ENCODE results near the gene SCYGR6. TPM values are rescaled to one million over a fixed set of nuclear protein-coding genes. Genes with fewer than 3 reads are reported as not detected.
"Not testable (repeated sequence)": the region's sequence is repeated elsewhere in the genome, so short reads cannot be mapped to it uniquely, and the experiment has no call there.

The SCYGR6 gene
- total and polyA plus RNA-seq, 9 donors, result not detected

GRCh38 chr2:227739351-227739750 lies 14.8 kb upstream of the SCYGR6 start:
- Histone ChIP-seq H3K27ac (no peak overlapping the region), H3K27me3 (no peaks in the 10 kb centered on the region), H3K4me3 (no peak overlapping the region), H3K36me3 (no peaks in the 10 kb centered on the region), H3K9me3 (no peaks in the 10 kb centered on the region), H3K4me1 (ENCODE audit: insufficient read depth) (no peaks in the 10 kb centered on the region)
- intact Hi-C loops (cut with DNase I), result no loop called here
- TF ChIP-seq POLR2A (IDR thresholded peaks at IDR 0.05), result no peak
- DNase-seq, result no peak
- WGBS, 3 donors, result 76 to 81% (median 80%) methylated on average over 14 of the region's 14 CpGs

- Histone ChIP-seq H3K4me1 (ENCODE audit: insufficient read depth) (no peaks in the 10 kb centered on the region), H3K9me3 (no peaks in the 10 kb centered on the region), H3K27ac (no peak within 1 kb of the TSS), H3K36me3 (no peaks in the 10 kb centered on the region), H3K27me3 (no peaks in the 10 kb centered on the region), H3K4me3 (no peak within 1 kb of the TSS)
- no peak for DNase-seq
- intact Hi-C loops (cut with DNase I), result no loop called here
- 82 to 86% (median 83%) methylated on average over 3 to 5 of the region's 5 CpGs for WGBS, 3 donors
- TF ChIP-seq POLR2A (IDR thresholded peaks at IDR 0.05), result no peak
- no peak for TF ChIP-seq CTCF (IDR thresholded peaks at IDR 0.05)
- no peak for TF ChIP-seq EP300 (IDR thresholded peaks at IDR 0.05)
These were observed 3.5 kb upstream of the SCYGR6 start, which contains the start of gene SCYGR7 for GRCh38 chr2:227728035-227728434. TSS of gene SCYGR7 (plus strand) at chr2:227728335. CDS start at chr2:227728335, 0 bp downstream.

- H3K4me3 ChIP-seq; H3K27ac ChIP-seq; intact Hi-C loops (cut with DNase I); DNase-seq; H3K27me3 ChIP-seq; H3K9me3 ChIP-seq; H3K36me3 ChIP-seq; H3K4me1 ChIP-seq (ENCODE audit: insufficient read depth): not testable (repeated sequence)
- 81 to 88% (median 85%) methylated on average over 7 of the region's 7 CpGs for WGBS, 3 donors
These were observed 1.7 kb downstream of the SCYGR6 start for GRCh38 chr2:227722821-227723220.

GRCh38 chr2:227720680-227721079 lies 3.9 kb downstream of the SCYGR6 start:
- 92 to 96% (median 94%) methylated on average over 4 of the region's 4 CpGs for WGBS, 3 donors

GRCh38 chr2:227719641-227720040 lies 4.9 kb downstream of the SCYGR6 start:
- Histone ChIP-seq H3K27ac (no peak overlapping the region), H3K4me1 (ENCODE audit: insufficient read depth) (no peaks in the 10 kb centered on the region), H3K4me3 (no peak overlapping the region), H3K36me3 (no peaks in the 10 kb centered on the region), H3K9me3 (no peaks in the 10 kb centered on the region), H3K27me3 (no peaks in the 10 kb centered on the region)
- intact Hi-C loops (cut with DNase I), result no loop called here
- DNase-seq, result no peak
- TF ChIP-seq EP300 (IDR thresholded peaks at IDR 0.05) (no peak), CTCF (IDR thresholded peaks at IDR 0.05) (no peak), POLR2A (IDR thresholded peaks at IDR 0.05) (no peak)
- 44 to 69% (median 48%) methylated on average over 4 of the region's 4 CpGs for WGBS, 3 donors

More at GRCh38 chr2:227720680-227721079, 3.9 kb downstream of the SCYGR6 start:
- H3K27ac ChIP-seq, result no peak overlapping the region
- no peaks in the 10 kb centered on the region for H3K36me3 ChIP-seq
- intact Hi-C loops (cut with DNase I), result no loop called here
- no peak for TF ChIP-seq POLR2A (IDR thresholded peaks at IDR 0.05)
- TF ChIP-seq EP300 (IDR thresholded peaks at IDR 0.05), result no peak
- TF ChIP-seq CTCF (IDR thresholded peaks at IDR 0.05), result no peak
- no peaks in the 10 kb centered on the region for H3K27me3 ChIP-seq
- no peak for DNase-seq
- no peaks in the 10 kb centered on the region for H3K4me1 ChIP-seq (ENCODE audit: insufficient read depth)
- H3K9me3 ChIP-seq, result no peaks in the 10 kb centered on the region
- H3K4me3 ChIP-seq, result no peak overlapping the region

Measured in ovary (tissue), 9 donors.